Endometrial microvascular endothelial cells (primary cell): ENCODE results near the gene CD38. TPM values are rescaled to one million over a fixed set of nuclear protein-coding genes. Genes with fewer than 3 reads are reported as not detected.

Experiments
- in situ Hi-C: cut with HindIII; loops from 2 replicates; pipeline ENCODE4 v1.10.0; 2017; ENCODE audit warnings: low sequenced_read_pairs, low pct_unique_long_range_greater_than_20kb; ENCODE audit errors: inconsistent ontology term
- total RNA-seq: library from RNA; depleted of rRNA; stranded (reverse); fragments of >200 nt; gene quantifications from one replicate; pipeline ENCODE4 v1.2.3, GENCODE V29; 2015; ENCODE audit errors: inconsistent ontology term

The CD38 gene
- total RNA-seq, 1 donor from 2014 or later: under 0.01 TPM

- in situ Hi-C loops: no loop called here
Observed at GRCh38 chr4:15884666-15885065, 106.5 kb downstream of the CD38 start.

- in situ Hi-C loops: no loop called here
Observed at GRCh38 chr4:15885422-15885821, 107.3 kb downstream of the CD38 start.

DNA sequence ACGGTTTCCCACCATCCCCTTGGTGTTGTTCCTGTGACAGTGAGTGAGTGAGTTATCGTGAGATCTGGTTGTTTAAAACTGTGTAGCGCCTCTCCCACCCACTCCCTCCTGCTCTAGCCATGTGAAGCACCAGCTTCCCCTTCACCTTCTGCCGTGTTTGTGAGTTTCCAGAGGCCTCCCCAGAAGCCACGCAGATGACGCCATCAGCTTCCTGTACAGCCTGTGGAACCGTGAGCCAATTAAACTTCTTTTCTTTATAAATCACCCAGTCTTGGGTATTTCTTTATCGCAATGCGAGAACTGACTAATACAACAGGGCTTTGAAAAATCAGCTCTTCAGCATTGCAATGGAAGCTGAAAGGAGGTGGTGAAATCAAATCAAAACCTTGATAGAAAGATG lies 110.4 kb downstream of the CD38 start:
- in situ Hi-C loops: no loop called here

DNA sequence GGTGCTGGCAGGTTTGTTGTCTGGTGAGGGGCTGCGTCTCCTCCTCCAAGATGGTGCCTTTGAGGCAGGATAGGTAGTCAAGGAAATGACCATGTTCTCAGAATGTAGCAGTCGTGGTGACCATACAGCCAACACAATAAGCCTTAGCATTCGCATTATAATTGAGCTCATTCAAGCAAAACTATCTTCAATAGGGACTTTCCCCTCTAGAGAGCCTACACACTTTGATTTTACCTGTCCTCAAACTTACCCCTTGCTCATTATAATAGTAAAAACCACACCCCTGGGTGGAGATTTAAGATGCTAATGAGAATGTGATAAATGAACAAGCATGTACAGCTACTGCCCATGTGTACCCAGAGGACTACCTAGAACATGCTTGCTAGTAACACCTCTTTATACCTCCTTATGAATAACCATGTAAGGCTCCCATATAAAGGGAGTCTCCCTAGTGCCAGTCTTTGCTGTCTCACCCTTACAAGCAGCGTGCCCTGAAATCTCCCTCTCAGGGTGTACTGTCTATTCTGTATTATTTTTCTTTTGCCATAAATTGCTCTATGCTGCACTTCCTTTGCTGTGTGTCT lies 112.2 kb downstream of the CD38 start:
- in situ Hi-C loops: no loop called here

DNA sequence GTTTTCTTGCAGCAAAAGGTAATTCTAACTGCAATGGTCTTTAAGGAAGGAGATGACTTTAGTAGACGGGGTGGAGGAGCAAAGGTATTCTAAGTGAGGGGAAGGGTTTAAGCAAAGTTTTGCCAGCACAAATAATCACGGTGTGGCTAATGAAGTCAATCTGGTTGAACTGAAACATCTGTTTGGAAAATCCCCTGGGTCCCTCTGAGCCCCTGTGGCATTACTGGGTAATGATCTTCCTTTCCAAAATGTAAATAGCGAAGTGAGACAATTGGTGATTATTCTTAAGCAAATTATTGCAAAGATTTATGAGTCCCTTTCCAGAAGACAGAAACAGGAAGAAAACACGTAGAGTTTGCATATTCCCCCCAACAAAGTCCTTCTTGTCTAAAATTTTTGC lies 113.2 kb downstream of the CD38 start:
- in situ Hi-C loops: no loop called here

- in situ Hi-C loops: no loop called here
Observed at GRCh38 chr4:15893962-15894361, 115.8 kb downstream of the CD38 start.

DNA sequence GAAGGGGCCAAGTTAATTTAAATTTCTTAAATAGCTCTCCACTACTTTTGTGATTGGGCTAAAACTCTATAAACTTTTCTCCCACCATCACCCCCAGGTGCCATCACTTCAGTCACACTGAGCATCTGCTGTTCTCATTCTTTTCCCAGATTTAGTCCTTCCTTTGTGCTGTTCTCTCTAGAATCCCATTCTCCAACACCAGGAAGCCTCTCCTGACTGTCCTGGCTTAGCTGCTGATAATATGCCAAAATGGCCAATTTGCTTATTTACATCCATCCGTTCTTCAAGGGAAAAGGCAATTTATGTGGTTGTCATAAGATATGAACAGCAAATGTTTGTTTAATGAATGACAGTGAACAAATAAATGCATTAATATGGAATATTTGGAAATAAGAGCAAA lies 116.3 kb downstream of the CD38 start:
- in situ Hi-C loops: no loop called here

GRCh38 chr4:15894921-15895916 lies 117.1 kb downstream of the CD38 start:
- in situ Hi-C loops: no loop called here

DNA sequence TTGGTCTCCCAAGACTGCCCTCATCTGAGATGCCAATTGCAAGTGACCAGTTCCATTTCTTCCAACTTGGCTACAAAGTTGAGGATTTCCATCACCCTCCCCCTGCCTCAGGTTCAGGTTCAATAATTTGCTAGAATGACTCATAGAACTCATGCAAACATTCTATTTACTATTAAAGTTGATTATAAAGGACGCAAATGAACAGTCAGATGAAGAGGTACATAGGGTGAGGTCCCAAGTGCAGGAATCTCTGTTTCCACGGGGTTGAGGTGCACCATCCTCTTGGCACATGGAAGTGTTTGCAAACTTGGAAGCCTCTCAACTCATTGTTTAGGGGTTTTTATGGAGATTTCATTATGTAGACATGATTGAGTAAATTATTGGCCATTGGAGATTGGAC lies 119.4 kb downstream of the CD38 start:
- in situ Hi-C loops: no loop called here

DNA sequence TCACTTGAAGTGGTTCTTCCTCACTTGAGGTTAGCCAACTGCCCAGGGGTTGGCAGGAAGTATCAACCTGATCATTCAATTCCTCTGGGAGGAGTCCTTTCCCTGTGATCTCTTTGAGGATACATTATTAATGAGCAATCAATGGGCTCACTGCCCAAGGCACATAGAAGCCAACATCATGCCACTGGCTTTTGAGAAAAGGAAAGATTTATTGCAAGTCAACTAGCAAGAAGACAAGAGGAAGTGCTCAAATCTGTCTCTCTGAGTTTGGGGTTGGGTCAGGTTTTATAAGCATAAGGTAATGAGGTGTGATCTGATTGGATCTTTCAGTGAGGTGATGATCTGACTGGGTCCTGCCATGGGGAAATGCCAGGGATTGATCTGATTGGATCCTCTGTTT lies 120.8 kb downstream of the CD38 start:
- in situ Hi-C loops: no loop called here

DNA sequence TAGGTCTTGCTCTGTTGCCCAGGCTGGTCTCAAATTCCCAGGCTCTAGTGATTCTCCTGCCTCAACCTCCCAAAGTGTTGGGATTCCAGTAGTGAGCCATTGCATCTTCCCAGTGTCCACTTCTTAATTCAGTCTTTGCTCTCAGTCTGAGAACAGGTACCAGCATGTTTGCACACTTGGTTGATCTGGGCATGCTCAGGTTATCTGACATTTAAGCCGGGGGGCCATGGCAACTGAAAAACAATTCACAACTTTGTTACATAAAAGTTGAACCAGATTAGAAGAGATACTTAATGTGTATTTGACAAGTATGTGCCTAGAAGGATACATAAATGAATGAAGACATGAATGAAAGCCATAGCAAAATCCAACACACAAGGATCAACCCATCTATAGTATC lies 121.4 kb downstream of the CD38 start:
- in situ Hi-C loops: no loop called here

DNA sequence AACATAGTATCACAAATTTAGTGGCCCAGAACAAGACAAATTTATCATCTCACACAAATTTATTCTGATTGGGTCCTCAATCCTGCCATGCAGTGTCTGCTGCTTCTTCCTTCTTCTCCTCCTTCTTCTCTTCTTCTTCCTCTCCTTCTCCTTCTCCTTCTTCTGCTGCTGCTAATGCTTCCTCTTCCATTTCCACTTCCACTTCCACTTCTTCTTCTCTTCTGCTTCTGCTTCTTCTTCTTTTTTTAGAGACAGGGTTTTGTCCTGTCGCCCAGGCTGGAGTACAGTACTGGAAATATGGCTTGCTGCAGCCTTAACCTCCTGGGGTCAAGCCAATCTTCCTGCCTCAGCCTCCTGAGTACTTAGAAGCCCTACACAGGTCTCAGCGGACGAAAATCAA lies 122.9 kb downstream of the CD38 start:
- in situ Hi-C loops: no loop called here

DNA sequence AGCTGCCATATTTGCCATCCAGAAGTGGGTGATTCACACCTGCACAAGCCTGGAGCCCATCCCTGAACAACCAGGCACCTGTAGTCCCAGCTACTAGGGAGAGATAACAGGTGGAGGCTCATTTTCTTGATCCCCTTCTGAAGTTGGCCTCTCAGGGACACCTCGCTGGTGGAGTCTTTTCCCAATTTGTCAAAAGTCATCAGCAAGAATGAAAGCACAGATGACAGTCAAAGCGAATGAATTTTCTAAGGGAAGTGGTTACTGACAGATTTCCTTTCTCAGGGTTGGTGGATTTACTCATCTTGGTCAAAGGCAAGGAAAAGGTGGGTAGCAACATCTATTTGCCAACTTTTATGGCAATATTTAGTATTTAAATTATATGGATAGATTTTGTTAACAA lies 123.9 kb downstream of the CD38 start:
- in situ Hi-C loops: no loop called here

DNA sequence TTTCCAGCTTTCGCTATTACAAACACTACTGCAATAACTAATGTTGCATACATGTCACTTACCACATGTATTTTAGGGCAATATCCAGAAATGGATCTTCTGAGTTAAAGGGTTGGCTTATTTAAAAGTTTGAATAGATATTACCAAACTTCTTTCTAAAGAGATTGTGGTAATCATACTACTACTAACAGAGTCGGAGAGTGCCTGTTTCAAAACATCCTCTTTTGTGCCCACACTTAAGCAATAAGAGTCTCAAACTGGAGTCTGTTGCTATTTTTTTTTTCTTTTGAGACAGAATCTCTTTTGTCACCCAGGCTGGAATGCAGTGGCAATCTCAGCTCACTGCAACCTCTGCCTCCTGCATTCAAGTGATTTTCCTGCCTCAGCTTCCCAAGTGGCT lies 124.6 kb downstream of the CD38 start:
- in situ Hi-C loops: no loop called here

Other genes starting within 250 kb of the CD38 start
- 181 TPM for gene FBXL5, start 123.0 kb upstream of the CD38 start, total RNA-seq
- gene FAM200B, start 96.5 kb upstream of the CD38 start, total RNA-seq: 61.6 TPM
- gene BST1, start 75.3 kb upstream of the CD38 start, total RNA-seq: 27.3 TPM
- not detected for gene FGFBP1, start 160.4 kb downstream of the CD38 start, total RNA-seq
- gene FGFBP2, start 184.8 kb downstream of the CD38 start, total RNA-seq: not detected